Jurkat, Clone E6-1 (cell line): ENCODE data around the gene CASP7.

Experiments
- DNase-seq: peaks from one replicate; pipeline ENCODE4 v3.0.0-alpha.2; 2011; ENCODE audit warnings: low read depth, low spot score
- H3K4me3 ChIP-seq: 2 replicates; pipeline ENCODE4 v1.5.1; 2011; ENCODE audit warnings: mild to moderate bottlenecking, low read length, control low read depth, moderate library complexity

CASP7 gene

DNA sequence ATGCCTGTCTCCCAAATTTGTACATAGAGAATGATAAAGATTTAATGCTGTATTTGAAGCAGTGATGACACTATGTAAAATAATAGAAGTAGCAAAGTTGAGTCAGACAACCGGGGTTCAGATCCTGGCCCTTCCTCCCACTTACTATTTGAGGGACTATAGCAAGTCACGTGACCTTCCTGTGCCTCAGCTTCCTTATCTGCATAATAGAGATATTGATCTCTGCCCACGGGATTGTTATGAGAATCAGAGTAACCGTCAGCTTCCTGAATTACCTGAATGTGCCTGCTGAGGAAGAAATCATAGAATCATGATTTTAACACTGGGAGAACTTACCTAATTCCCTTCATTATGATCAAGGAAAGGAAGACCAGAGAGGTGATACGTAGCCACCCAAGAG is 26.9 kb downstream of the CASP7 start:
- no peak for DNase-seq

DNA sequence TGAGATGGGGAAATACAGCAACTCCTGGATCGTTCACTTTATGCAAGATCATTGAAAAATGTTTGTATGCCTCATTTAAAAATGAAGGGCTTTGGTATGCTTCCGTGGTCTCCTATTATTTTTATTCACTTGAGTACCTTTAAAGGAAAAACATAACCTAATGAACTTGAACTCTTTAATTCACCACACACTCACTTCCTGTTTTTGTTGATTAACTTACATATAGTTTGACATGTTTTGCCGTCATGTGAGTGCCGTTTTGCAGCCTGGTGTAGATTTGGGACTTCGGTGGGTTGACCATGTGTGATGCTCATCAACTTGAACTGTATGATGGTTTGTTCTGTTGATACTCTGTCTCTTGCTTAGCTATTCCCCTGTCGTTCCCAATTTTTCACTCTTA is 28.9 kb downstream of the CASP7 start:
- DNase-seq, result no peak
- no peak overlapping the region for H3K4me3 ChIP-seq

More for the DNA sequence above, 26.9 kb downstream of the CASP7 start:
- H3K4me3 ChIP-seq, result no peak overlapping the region

- DNase-seq, result no peak
- no peak overlapping the region for H3K4me3 ChIP-seq
Measured at GRCh38 chr10:113709221-113709838, 29.6 kb downstream of the CASP7 start.

DNA sequence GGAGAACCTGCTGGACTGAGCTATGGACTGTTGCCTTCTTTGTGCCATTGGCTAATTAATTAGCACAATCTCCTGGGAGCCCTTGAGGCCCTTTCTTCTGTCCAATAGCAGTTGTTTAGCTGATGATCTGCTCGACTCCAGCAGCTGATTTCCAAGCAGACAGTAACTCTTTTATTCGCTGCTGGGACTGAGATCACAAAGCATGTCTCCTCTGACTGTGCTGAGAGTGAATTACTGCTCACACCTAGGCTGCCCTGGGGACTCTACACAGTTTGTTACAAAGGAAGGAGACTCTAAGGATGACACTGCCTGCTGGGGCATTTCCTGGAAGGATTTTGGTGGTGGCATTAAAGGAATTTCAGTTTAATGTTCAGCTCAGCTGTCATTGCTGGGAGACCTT is 31.4 kb downstream of the CASP7 start:
- no peak for DNase-seq
- H3K4me3 ChIP-seq, result no peak overlapping the region

DNA sequence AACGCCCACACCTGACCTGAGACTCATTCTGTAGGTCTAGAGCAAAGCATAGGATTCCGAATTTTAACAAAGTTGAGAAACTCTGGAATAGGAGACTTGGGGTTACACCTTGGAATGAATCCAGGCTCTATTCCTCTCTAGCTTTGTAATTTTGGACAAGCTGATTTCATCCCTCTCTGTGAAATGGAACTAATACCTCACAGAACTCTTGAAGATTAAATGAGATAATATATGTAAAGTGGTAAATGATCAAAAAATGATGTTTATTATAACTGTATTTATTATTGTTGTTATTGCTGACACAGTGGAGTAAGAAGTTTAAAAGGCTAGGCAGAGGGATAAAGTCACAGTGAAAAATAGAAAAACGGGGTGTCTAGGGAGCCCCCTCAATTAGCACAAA is 32.3 kb downstream of the CASP7 start:
- no peak overlapping the region for H3K4me3 ChIP-seq
- DNase-seq, result no peak

- no peak overlapping the region for H3K4me3 ChIP-seq
- DNase-seq, result no peak
Measured at GRCh38 chr10:113712755-113713639, 33.3 kb downstream of the CASP7 start.

DNA sequence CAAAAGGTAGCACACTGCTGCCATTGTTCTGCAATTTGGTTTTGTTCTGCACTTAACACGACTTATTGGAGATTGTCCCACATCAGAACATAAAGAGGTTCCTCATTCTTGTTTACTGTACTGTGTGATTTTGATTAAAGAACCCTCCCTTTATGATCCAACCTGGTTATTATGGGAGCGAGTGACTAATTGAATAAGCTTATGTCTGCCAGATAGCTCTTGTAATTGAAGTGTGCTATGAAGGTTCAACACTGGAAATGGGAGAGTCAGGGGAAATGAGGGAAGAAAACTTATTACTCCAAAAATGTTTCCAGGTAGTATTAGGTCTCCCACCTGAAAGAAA is 33.9 kb downstream of the CASP7 start:
- H3K4me3 ChIP-seq, result no peak overlapping the region
- DNase-seq, result no peak

- no peak for DNase-seq
- H3K4me3 ChIP-seq, result no peak overlapping the region
Measured at GRCh38 chr10:113716109-113716910, 36.6 kb downstream of the CASP7 start.

- no peak overlapping the region for H3K4me3 ChIP-seq
- DNase-seq, result no peak
Measured at GRCh38 chr10:113718969-113719822, 39.5 kb downstream of the CASP7 start.

DNA sequence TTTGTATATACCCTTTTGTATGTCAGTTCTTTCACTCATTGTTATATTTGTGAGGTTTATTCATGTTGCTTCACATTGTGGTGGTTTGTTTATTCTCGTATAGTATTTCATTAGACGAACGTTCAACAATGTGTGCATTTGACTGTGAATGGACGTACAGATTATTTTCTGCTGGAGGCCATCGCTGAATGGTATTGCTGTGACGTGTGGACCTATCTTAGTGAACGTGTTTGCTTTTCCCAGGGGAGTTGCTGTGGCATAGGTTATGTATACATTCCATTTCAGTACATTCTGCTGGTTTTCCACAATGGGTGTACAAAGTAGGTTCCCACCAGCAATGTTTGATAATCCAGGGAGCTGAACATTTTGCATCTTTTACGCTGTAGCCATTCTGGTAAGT is 40.7 kb downstream of the CASP7 start:
- H3K4me3 ChIP-seq, result no peak overlapping the region
- DNase-seq, result no peak

- DNase-seq, result no peak
- H3K4me3 ChIP-seq, result no peak overlapping the region
Measured at GRCh38 chr10:113732160-113732881, 52.6 kb downstream of the CASP7 start.

GRCh38 chr10:113732966-113733365 is 53.3 kb downstream of the CASP7 start:
- H3K4me3 ChIP-seq, result no peak overlapping the region
- no peak for DNase-seq

DNA sequence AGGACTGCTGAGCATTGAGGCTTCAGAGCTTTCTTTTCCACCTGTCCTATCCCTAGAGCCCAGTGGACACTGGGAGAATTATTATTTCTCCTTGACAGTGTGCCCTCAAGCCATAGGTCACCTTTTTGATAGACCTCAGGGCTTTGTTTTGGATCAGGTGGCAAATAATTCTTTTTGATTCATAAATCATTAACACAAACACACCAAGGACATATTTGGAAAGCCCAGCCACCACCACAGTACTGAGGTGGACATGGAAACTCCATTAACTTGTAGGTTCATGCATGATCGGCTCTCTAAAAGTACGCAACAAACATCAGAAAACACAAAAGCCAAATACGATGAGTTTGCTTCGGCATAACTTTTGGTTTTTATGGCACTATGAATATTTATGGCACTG is 53.9 kb downstream of the CASP7 start:
- DNase-seq, result no peak
- no peak overlapping the region for H3K4me3 ChIP-seq

GRCh38 chr10:113735913-113736312 is 56.2 kb downstream of the CASP7 start:
- no peak overlapping the region for H3K4me3 ChIP-seq
- peak; percentile 7 for DNase-seq

DNA sequence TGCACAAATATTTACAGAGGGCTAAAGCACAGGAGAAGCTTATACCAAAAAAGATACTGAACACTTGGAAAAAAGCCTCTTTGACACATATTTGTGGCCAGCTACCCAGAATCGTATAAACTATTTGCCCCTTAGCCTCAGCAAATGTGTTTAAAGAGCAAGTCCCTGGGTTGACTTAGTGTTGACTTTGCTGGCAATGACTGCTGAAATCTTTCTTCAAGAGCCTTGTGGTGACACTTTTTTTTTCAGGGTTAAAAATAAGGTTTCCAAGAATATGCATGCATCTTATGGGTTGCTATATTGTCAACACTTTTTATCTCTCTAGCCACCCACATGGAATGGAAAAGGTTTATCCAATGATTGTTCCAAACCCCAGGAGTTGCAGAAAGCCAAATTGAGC is 56.9 kb downstream of the CASP7 start:
- no peak for DNase-seq
- H3K4me3 ChIP-seq, result no peak overlapping the region

GRCh38 chr10:113739031-113739430 is 59.3 kb downstream of the CASP7 start:
- DNase-seq, result no peak
- no peak overlapping the region for H3K4me3 ChIP-seq

DNA sequence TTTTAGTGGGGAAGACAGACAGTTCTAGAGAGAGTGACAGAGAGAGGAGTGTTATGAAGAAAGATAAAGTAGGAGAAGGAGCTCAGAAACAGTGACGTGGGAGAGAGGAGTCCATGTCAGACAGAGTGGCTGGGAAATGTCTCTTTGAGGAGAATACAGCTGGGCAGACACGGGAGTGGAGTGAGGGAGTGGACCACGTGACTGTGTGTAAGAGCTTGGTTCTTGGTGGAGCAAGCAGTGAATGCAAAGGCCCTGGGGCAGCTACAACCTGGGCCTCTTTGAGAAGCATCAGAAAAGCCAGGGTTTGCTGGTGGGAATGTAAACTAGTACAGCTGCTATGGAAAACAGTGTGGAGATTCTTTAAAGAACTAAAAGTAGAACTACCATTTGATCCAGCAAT is 59.9 kb downstream of the CASP7 start:
- no peak overlapping the region for H3K4me3 ChIP-seq
- DNase-seq, result no peak

GRCh38 chr10:113740850-113741249 is 61.1 kb downstream of the CASP7 start:
- no peak overlapping the region for H3K4me3 ChIP-seq

GRCh38 chr10:113742466-113742865 is 62.8 kb downstream of the CASP7 start:
- H3K4me3 ChIP-seq, result no peak overlapping the region
- DNase-seq, result no peak

More at GRCh38 chr10:113740850-113741249, 61.1 kb downstream of the CASP7 start:
- no peak for DNase-seq
